MCF 10A (cell line): Measurements from ENCODE around the gene ZNF384. TPM values are rescaled to one million over a fixed set of nuclear protein-coding genes. Genes with fewer than 3 reads are reported as not detected.

Source experiments
- BruUV-seq: library from RNA; stranded (reverse); fragments of 400-500 nt; replicated peaks from 2 replicates; lab custom pipeline; 2021; lab: Mats Ljungman, UMichigan
- CTCF ChIA-PET: fragments of 300-600 bp; sonication (Branson Sonifier 250); formaldehyde crosslinking; extraction: SDS; loops from one replicate; lab custom pipeline; 2021; ENCODE audit warnings: antibody characterized with exemption, inconsistent platforms; lab: Yijun Ruan, JAX
- POLR2A ChIA-PET: fragments of 300-600, 350-650 bp; sonication (Branson Sonifier 250); formaldehyde crosslinking; extraction: SDS; loops from one replicate; lab custom pipeline; 2020; ENCODE audit warnings: antibody characterized with exemption, inconsistent platforms; lab: Yijun Ruan, JAX
- DNase-seq: peaks from one replicate; pipeline ENCODE4 v3.0.0-alpha.2; 2018; ENCODE audit not compliant: unreplicated experiment
- H3K27ac Mint-ChIP-seq: one replicate; pipeline ENCODE4 v1.8.0; 2022; ENCODE audit warnings: mild to moderate bottlenecking, low read depth, mixed read lengths; ENCODE audit not compliant: unreplicated experiment
- H3K27me3 Mint-ChIP-seq: one replicate; pipeline ENCODE4 v1.8.0; 2022; ENCODE audit warnings: mixed read lengths; ENCODE audit not compliant: insufficient read depth, unreplicated experiment
- H3K36me3 Mint-ChIP-seq: one replicate; pipeline ENCODE4 v1.8.0; 2022; ENCODE audit warnings: mild to moderate bottlenecking, moderate library complexity, mixed read lengths; ENCODE audit not compliant: insufficient read depth, unreplicated experiment
- H3K4me1 Mint-ChIP-seq: one replicate; pipeline ENCODE4 v1.8.0; 2022; ENCODE audit warnings: mixed read lengths; ENCODE audit not compliant: insufficient read depth, unreplicated experiment
- H3K4me3 Mint-ChIP-seq: one replicate; pipeline ENCODE4 v1.8.0; 2022; ENCODE audit warnings: mild to moderate bottlenecking, moderate library complexity, mixed read lengths; ENCODE audit not compliant: unreplicated experiment
- H3K9me3 Mint-ChIP-seq: one replicate; pipeline ENCODE4 v1.8.0; 2022; ENCODE audit warnings: mixed read lengths; ENCODE audit not compliant: unreplicated experiment
- intact Hi-C: fragments of 100-400 bp; cut with micrococcal nuclease; formaldehyde crosslinking; loops from 2 replicates; pipeline ENCODE4 v1.14.1; 2022
- total RNA-seq: library from RNA; stranded (reverse); gene quantifications from 2 replicates; pipeline ENCODE4 v1.2.3, GENCODE V29; 2022
- TF ChIP-seq, protein P1 (sequence below): fragments of 200-600 bp; IDR thresholded peaks from one replicate; pipeline ENCODE4 v1.8.0; 2022; ENCODE audit warnings: antibody characterized with exemption, mild to moderate bottlenecking; ENCODE audit not compliant: unreplicated experiment

Gene ZNF384
- total RNA-seq, 1 experiment from 2014 or later: 62.8 TPM

- no peak overlapping the region for H3K27ac Mint-ChIP-seq
- peaks cover 10% of the 10 kb centered on the region for H3K36me3 Mint-ChIP-seq
- DNase-seq: no peak
- BruUV-seq: no TSS peak
- H3K9me3 Mint-ChIP-seq: no peaks in the 10 kb centered on the region
- ChIA-PET CTCF (no interaction called here), POLR2A (no interaction called here)
- TF ChIP-seq, protein P1, sequence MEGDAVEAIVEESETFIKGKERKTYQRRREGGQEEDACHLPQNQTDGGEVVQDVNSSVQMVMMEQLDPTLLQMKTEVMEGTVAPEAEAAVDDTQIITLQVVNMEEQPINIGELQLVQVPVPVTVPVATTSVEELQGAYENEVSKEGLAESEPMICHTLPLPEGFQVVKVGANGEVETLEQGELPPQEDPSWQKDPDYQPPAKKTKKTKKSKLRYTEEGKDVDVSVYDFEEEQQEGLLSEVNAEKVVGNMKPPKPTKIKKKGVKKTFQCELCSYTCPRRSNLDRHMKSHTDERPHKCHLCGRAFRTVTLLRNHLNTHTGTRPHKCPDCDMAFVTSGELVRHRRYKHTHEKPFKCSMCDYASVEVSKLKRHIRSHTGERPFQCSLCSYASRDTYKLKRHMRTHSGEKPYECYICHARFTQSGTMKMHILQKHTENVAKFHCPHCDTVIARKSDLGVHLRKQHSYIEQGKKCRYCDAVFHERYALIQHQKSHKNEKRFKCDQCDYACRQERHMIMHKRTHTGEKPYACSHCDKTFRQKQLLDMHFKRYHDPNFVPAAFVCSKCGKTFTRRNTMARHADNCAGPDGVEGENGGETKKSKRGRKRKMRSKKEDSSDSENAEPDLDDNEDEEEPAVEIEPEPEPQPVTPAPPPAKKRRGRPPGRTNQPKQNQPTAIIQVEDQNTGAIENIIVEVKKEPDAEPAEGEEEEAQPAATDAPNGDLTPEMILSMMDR: no peak
- intact Hi-C loops: no loop called here
- peaks cover 22% of the 10 kb centered on the region for H3K27me3 Mint-ChIP-seq
- H3K4me1 Mint-ChIP-seq: no peaks in the 10 kb centered on the region
- H3K4me3 Mint-ChIP-seq: no peak overlapping the region
Measured at GRCh38 chr12:6693832-6694355, 4.7 kb upstream of the ZNF384 start.

- TF ChIP-seq, protein P1: no peak
- CTCF ChIA-PET: interaction anchor here (0.5 to 0.6 kb wide), 2 partner anchors 89 to 617 kb away, joined by 3 read pairs; no protein-coding TSS in a partner anchor
- no peaks in the 10 kb centered on the region for H3K9me3 Mint-ChIP-seq
- no peak overlapping the region for H3K4me3 Mint-ChIP-seq
- intact Hi-C loops: no loop called here
- POLR2A ChIA-PET: interaction anchor here (0.9 to 5.6 kb wide), 2 partner anchors 25 to 31 kb away, joined by 5 to 159 read pairs; partner anchors contain the start of gene COPS7A
- BruUV-seq: no TSS peak
- no peak overlapping the region for H3K27ac Mint-ChIP-seq
- peaks cover 10% of the 10 kb centered on the region for H3K36me3 Mint-ChIP-seq
- DNase-seq: no peak
- peaks cover 4% of the 10 kb centered on the region for H3K4me1 Mint-ChIP-seq
- H3K27me3 Mint-ChIP-seq: peaks cover 12% of the 10 kb centered on the region
Measured at GRCh38 chr12:6692888-6693287, 3.7 kb upstream of the ZNF384 start.

- H3K27me3 Mint-ChIP-seq: peaks cover 12% of the 10 kb centered on the region
Measured at GRCh38 chr12:6691473-6691872, 2.3 kb upstream of the ZNF384 start.

DNA sequence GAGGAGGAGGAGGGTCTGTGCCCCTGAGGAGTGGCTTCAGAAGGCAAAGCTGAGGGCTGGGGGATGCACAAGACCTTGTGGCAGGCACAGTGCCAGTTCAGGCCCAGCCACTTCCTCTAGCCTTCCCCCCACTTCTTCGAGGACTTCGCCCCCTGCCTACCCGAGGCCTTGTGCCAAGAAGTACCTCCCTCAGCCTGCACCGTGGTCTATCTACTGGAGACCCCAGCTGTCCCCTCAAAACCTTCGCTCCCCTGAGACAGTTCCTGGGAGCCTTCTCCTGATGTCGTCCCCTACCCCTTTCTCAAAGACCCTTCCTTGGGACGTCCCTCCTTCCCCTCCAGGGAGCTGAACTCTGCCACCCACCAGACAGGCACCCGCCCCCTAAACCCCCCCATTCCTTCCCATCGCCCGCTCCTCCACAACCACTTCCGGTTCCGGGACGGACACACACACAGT, 604 bp downstream of the ZNF384 start:
- Mint-ChIP-seq H3K27ac (peak overlapping the region; percentile 99), H3K4me3 (peak overlapping the region; percentile 98), H3K4me1 (peaks cover 22% of the 10 kb centered on the region), H3K9me3 (no peaks in the 10 kb centered on the region), H3K36me3 (peaks cover 27% of the 10 kb centered on the region), H3K27me3 (no peaks in the 10 kb centered on the region)
- intact Hi-C loops: loop anchor here (1.0 kb wide), 1 partner anchor 71 kb away; no protein-coding TSS in a partner anchor
- no TSS peak for BruUV-seq
- CTCF ChIA-PET: interaction anchor here (0.6 to 2.0 kb wide), 17 partner anchors 10 to 456 kb away, joined by 3 to 14 read pairs (median 3); partner anchors contain the start of genes COPS7A, LPAR5 and MLF2
- POLR2A ChIA-PET: interaction anchor here (0.6 to 5.6 kb wide), 29 partner anchors 9 to 968 kb away, joined by 3 to 159 read pairs (median 5); partner anchors contain the start of genes CDCA3, COPS7A, ING4 and LPAR5
- TF ChIP-seq, protein P1: no peak
- peak; percentile 15 for DNase-seq

More at GRCh38 chr12:6691473-6691872, 2.3 kb upstream of the ZNF384 start:
- POLR2A ChIA-PET: interaction anchor here (1.0 to 5.6 kb wide), 2 partner anchors 28 to 32 kb away, joined by 3 to 159 read pairs; partner anchors contain the start of gene COPS7A
- H3K4me3 Mint-ChIP-seq: no peak overlapping the region
- no peaks in the 10 kb centered on the region for H3K9me3 Mint-ChIP-seq
- TF ChIP-seq, protein P1: no peak
- H3K36me3 Mint-ChIP-seq: peaks cover 16% of the 10 kb centered on the region
- H3K4me1 Mint-ChIP-seq: peaks cover 18% of the 10 kb centered on the region
- DNase-seq: no peak
- no peak overlapping the region for H3K27ac Mint-ChIP-seq
- CTCF ChIA-PET: interaction anchor here (0.6 to 1.1 kb wide), 4 partner anchors 21 to 144 kb away, joined by 3 to 4 read pairs (median 3); no protein-coding TSS in a partner anchor
- BruUV-seq: no TSS peak
- intact Hi-C loops: no loop called here
